ENCODE results near the gene UHRF1.
A peak's percentile ranks its signal among the peaks of the same experiment; 100 is the strongest.
"Not testable (repeated sequence)": the region's sequence is repeated elsewhere in the genome, so short reads cannot be mapped to it uniquely, and the experiment has no call there.

UHRF1 gene

DNA sequence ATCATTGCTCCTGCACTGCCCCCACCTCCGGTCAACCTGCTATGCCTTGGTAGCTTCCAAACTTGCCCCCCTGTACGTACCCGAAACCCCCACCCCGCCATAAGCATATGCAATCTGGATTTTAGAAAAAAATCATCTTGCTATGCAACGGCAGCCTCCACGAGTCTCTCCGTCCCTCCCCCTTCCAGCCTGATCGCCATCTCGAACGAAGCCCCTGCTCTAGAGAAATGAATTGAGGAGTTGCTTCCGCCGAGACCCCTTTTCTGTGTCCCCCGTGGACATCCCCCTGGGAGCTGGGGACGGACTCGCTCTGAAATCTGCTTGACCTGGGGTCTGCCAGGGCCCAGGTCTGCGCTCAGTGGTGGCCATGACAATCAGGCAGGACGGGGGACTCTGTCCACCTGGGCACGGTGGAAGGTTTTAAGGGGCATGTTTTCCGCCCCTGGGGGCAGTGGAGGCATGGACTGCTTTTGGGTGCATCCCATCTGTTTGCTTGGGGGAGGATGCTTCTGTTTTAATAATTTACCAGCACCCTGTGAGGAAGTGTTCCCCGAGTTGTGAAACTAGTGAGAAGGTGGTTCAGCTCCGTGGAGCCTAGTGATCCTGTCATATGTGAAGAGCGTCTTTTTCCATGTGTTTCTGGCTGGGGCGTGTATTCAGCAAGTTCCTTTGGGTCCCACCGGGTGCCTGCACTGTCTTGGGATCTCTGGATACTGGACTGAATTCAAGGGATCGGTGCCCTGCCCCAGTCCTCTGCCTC, 60.7 kb downstream of the UHRF1 start:
- FAIRE-seq (no peak), DNase-seq (ENCODE audit: insufficient read length) (no peak)
- TF ChIP-seq POLR2A (IDR thresholded peaks at IDR 0.05; ENCODE audit: low read depth, low read length) (no peak), TAF1 (IDR thresholded peaks at IDR 0.05; ENCODE audit: borderline replicate concordance, low read depth, low read length) (no peak), POLR2AphosphoS5 (IDR thresholded peaks at IDR 0.05; ENCODE audit: low read depth, low read length) (no peak)

GRCh38 chr19:4970558-4971423, 61.5 kb downstream of the UHRF1 start:
- DNase-seq (ENCODE audit: insufficient read length) (no peak), FAIRE-seq (peak; percentile 36)
- no peak for TF ChIP-seq TAF1 (IDR thresholded peaks at IDR 0.05; ENCODE audit: borderline replicate concordance, low read depth, low read length)
- no peak for TF ChIP-seq POLR2AphosphoS5 (IDR thresholded peaks at IDR 0.05; ENCODE audit: low read depth, low read length)
- TF ChIP-seq POLR2A (IDR thresholded peaks at IDR 0.05; ENCODE audit: low read depth, low read length), result no peak

GRCh38 chr19:4971424-4971793, 62.1 kb downstream of the UHRF1 start:
- DNase-seq (ENCODE audit: insufficient read length) (no peak), FAIRE-seq (no peak)
- no peak for TF ChIP-seq TAF1 (IDR thresholded peaks at IDR 0.05; ENCODE audit: borderline replicate concordance, low read depth, low read length)
- TF ChIP-seq POLR2AphosphoS5 (IDR thresholded peaks at IDR 0.05; ENCODE audit: low read depth, low read length), result no peak
- TF ChIP-seq POLR2A (IDR thresholded peaks at IDR 0.05; ENCODE audit: low read depth, low read length), result no peak

GRCh38 chr19:4971816-4972495, 62.7 kb downstream of the UHRF1 start:
- FAIRE-seq, result no peak
- no peak for DNase-seq (ENCODE audit: insufficient read length)
- TF ChIP-seq POLR2AphosphoS5 (IDR thresholded peaks at IDR 0.05; ENCODE audit: low read depth, low read length), result no peak

GRCh38 chr19:4972509-4973230, 63.4 kb downstream of the UHRF1 start:
- FAIRE-seq (no peak), DNase-seq (ENCODE audit: insufficient read length) (no peak)
- TF ChIP-seq POLR2AphosphoS5 (IDR thresholded peaks at IDR 0.05; ENCODE audit: low read depth, low read length), result no peak

GRCh38 chr19:4974880-4975469, 65.7 kb downstream of the UHRF1 start:
- TF ChIP-seq POLR2AphosphoS5 (IDR thresholded peaks at IDR 0.05; ENCODE audit: low read depth, low read length), result no peak
- no peak for TF ChIP-seq POLR2A (IDR thresholded peaks at IDR 0.05; ENCODE audit: low read depth, low read length)
- TF ChIP-seq TAF1 (IDR thresholded peaks at IDR 0.05; ENCODE audit: borderline replicate concordance, low read depth, low read length), result no peak
- FAIRE-seq, result peak; percentile 40

DNA sequence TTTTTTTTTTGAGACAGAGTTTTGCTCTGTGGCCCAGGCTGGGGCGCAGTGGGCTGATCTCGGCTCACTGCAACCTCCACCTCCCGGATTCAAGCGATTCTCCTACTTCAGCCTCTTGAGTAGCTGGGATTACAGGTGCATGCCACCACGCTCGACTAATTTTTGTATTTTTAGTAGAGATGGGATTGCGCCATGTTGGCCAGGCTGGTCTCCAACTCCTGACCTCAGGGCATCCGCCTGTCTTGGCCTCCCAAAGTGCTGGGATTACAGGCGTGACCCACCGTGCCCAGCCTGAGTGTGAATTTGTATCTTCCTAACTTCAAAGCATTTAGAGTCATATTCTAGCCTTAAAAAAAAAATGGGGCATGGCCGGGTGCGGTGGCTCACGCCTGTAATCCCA, 66.3 kb downstream of the UHRF1 start:
- DNase-seq (ENCODE audit: insufficient read length); FAIRE-seq: not testable (repeated sequence)

More at GRCh38 chr19:4974880-4975469, 65.7 kb downstream of the UHRF1 start:
- no peak for DNase-seq (ENCODE audit: insufficient read length)

- FAIRE-seq (peak; percentile 44), DNase-seq (ENCODE audit: insufficient read length) (no peak)
- TF ChIP-seq POLR2A (IDR thresholded peaks at IDR 0.05; ENCODE audit: low read depth, low read length) (no peak), TAF1 (IDR thresholded peaks at IDR 0.05; ENCODE audit: borderline replicate concordance, low read depth, low read length) (no peak), POLR2AphosphoS5 (IDR thresholded peaks at IDR 0.05; ENCODE audit: low read depth, low read length) (no peak)
Measured at GRCh38 chr19:4976401-4977298, 67.3 kb downstream of the UHRF1 start.

GRCh38 chr19:4977299-4978174, 68.2 kb downstream of the UHRF1 start:
- no peak for TF ChIP-seq POLR2AphosphoS5 (IDR thresholded peaks at IDR 0.05; ENCODE audit: low read depth, low read length)
- no peak for TF ChIP-seq TAF1 (IDR thresholded peaks at IDR 0.05; ENCODE audit: borderline replicate concordance, low read depth, low read length)
- TF ChIP-seq POLR2A (IDR thresholded peaks at IDR 0.05; ENCODE audit: low read depth, low read length), result no peak
- FAIRE-seq, result no peak

More at GRCh38 chr19:4977299-4978174, 68.2 kb downstream of the UHRF1 start:
- DNase-seq (ENCODE audit: insufficient read length), result no peak
